Mesothelial cell of epicardium (in vitro differentiated cells): ENCODE results near the gene DYSF. TPM values are rescaled to one million over a fixed set of nuclear protein-coding genes. Genes with fewer than 3 reads are reported as not detected.

ENCODE experiments used
- DNase-seq, 2 experiments: peaks; one replicate each; pipeline ENCODE4 v3.0.0; 2021; ENCODE audit warnings: low spot score in 2 of 2; ENCODE audit not compliant: unreplicated experiment in 2 of 2
- H3K27ac Mint-ChIP-seq: 2 replicates; pipeline ENCODE4 v1.8.0; 2021; ENCODE audit warnings: mixed read lengths
- H3K27me3 Mint-ChIP-seq: 2 replicates; pipeline ENCODE4 v1.8.0; 2021; ENCODE audit warnings: low read depth, mixed read lengths
- H3K36me3 Mint-ChIP-seq: 2 replicates; pipeline ENCODE4 v1.8.0; 2021; ENCODE audit warnings: mixed read lengths
- H3K4me1 Mint-ChIP-seq: 2 replicates; pipeline ENCODE4 v1.8.0; 2021; ENCODE audit warnings: mixed read lengths
- H3K4me3 Mint-ChIP-seq: 2 replicates; pipeline ENCODE4 v1.8.0; 2021; ENCODE audit warnings: mild to moderate bottlenecking, moderate library complexity, mixed read lengths
- H3K9me3 Mint-ChIP-seq: 2 replicates; pipeline ENCODE4 v1.8.0; 2021; ENCODE audit warnings: mixed read lengths
- CTCF ChIP-seq: fragments of 200-600 bp; sonication (generic); IDR thresholded peaks from one replicate; pipeline ENCODE4 v1.5.0; 2021; ENCODE audit warnings: antibody characterized with exemption; ENCODE audit not compliant: unreplicated experiment
- total RNA-seq: library from RNA; stranded (reverse); gene quantifications from 3 replicates; pipeline ENCODE4 v1.2.1, GENCODE V29; 2021

The DYSF gene
- total RNA-seq, 1 donor from 2014 or later: 0.96 TPM

GRCh38 chr2:71695235-71696120 is 242.1 kb downstream of the DYSF start:
- Mint-ChIP-seq H3K9me3 (no peaks in the 10 kb centered on the region), H3K36me3 (no peaks in the 10 kb centered on the region), H3K4me3 (no peak overlapping the region), H3K27me3 (no peaks in the 10 kb centered on the region), H3K27ac (no peak overlapping the region), H3K4me1 (peaks cover 46% of the 10 kb centered on the region)
- no peak for DNase-seq
- TF ChIP-seq CTCF: no peak

- H3K4me1 Mint-ChIP-seq: peaks cover 45% of the 10 kb centered on the region
- no peak overlapping the region for H3K27ac Mint-ChIP-seq
- no peak for TF ChIP-seq CTCF
- no peak overlapping the region for H3K4me3 Mint-ChIP-seq
- DNase-seq: no peak
- H3K27me3 Mint-ChIP-seq: no peaks in the 10 kb centered on the region
- H3K36me3 Mint-ChIP-seq: no peaks in the 10 kb centered on the region
- H3K9me3 Mint-ChIP-seq: no peaks in the 10 kb centered on the region
Observed at GRCh38 chr2:71696381-71696780, 243.0 kb downstream of the DYSF start.

- H3K27me3 Mint-ChIP-seq: no peaks in the 10 kb centered on the region
- TF ChIP-seq CTCF: no peak
- no peak overlapping the region for H3K4me3 Mint-ChIP-seq
- no peak overlapping the region for H3K27ac Mint-ChIP-seq
- no peak for DNase-seq
- no peaks in the 10 kb centered on the region for H3K9me3 Mint-ChIP-seq
- H3K36me3 Mint-ChIP-seq: no peaks in the 10 kb centered on the region
- peaks cover 41% of the 10 kb centered on the region for H3K4me1 Mint-ChIP-seq
Observed at GRCh38 chr2:71697106-71698004, 244.0 kb downstream of the DYSF start.

GRCh38 chr2:71699428-71699827 is 246.1 kb downstream of the DYSF start:
- Mint-ChIP-seq H3K4me3 (no peak overlapping the region), H3K4me1 (peaks cover 47% of the 10 kb centered on the region), H3K27ac (no peak overlapping the region), H3K36me3 (no peaks in the 10 kb centered on the region), H3K9me3 (no peaks in the 10 kb centered on the region), H3K27me3 (no peaks in the 10 kb centered on the region)
- no peak for DNase-seq
- no peak for TF ChIP-seq CTCF

DNA sequence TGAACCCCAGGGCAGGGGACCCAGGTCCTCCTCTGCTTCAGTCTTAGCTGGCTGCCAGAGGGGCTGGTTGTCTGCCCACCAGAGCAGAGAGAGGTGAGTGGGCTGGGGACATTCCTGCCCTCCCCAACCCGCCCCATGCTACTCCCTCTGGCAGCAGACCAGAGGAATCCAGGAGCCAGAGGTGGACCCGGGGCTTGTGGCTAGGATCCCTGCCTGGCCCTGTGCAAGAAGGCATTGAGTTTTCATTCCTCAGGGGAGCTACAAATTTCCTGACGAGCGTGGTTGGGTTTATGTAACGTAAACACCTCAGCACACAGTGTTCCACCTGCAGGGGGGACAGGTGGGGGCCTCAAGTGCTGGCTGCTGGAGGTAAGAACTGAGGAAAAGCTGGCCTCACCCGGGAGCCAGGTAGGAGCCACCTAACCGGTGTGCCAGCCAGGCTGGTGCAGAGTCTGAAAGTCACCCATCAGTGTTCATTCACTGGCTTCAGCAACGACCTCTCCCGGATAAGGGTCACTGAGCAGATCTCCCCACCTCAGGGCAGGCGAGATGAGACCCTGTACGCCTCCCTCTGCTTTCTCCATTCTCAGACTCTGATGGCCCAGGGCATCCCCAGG is 246.8 kb downstream of the DYSF start:
- H3K4me1 Mint-ChIP-seq: peaks cover 47% of the 10 kb centered on the region

More for the DNA sequence above, 246.8 kb downstream of the DYSF start:
- no peak for TF ChIP-seq CTCF
- H3K27me3 Mint-ChIP-seq: no peaks in the 10 kb centered on the region
- no peaks in the 10 kb centered on the region for H3K9me3 Mint-ChIP-seq
- no peak overlapping the region for H3K27ac Mint-ChIP-seq
- no peak overlapping the region for H3K4me3 Mint-ChIP-seq
- no peak for DNase-seq
- no peaks in the 10 kb centered on the region for H3K36me3 Mint-ChIP-seq
